HL-60 (cell line): ENCODE measurements around the gene ASTN2.

Source experiments
- DNase-seq, 2 experiments: peaks; one replicate each; pipeline ENCODE4 v3.0.0-alpha.2; 2010 to 2020; ENCODE audit warnings: low read depth in 1 of 2, low spot score in 1 of 2
- H3K27ac ChIP-seq: fragments of 250-450 bp; sonication (Bioruptor Pico); replicated peaks from 2 replicates; pipeline ENCODE4 v1.5.1; 2020; ENCODE audit warnings: mild to moderate bottlenecking, moderate library complexity
- H3K27me3 ChIP-seq: fragments of 250-450 bp; sonication (Bioruptor Pico); 2 replicates; pipeline ENCODE4 v1.5.1; 2021; ENCODE audit warnings: mild to moderate bottlenecking, moderate library complexity; ENCODE audit not compliant: insufficient read depth, poor library complexity, severe bottlenecking
- H3K4me3 ChIP-seq: replicated peaks from 2 replicates; pipeline ENCODE4 v1.5.1; 2011; ENCODE audit warnings: mild to moderate bottlenecking, control low read depth, low read length; ENCODE audit not compliant: insufficient read depth
- CTCF ChIP-seq: IDR thresholded peaks from one replicate; pipeline ENCODE4 v1.5.1; 2011; ENCODE audit warnings: low read length, control low read depth, inconsistent platforms; ENCODE audit not compliant: insufficient read depth
- GABPA ChIP-seq: IDR thresholded peaks from 2 replicates; pipeline ENCODE4 v1.6.1; 2012; ENCODE audit warnings: low read depth
- POLR2AphosphoS5 ChIP-seq: IDR thresholded peaks from 2 replicates; pipeline ENCODE4 v1.6.1; 2012; ENCODE audit warnings: low read depth
- REST ChIP-seq: IDR thresholded peaks from 2 replicates; pipeline ENCODE4 v1.6.1; 2012; ENCODE audit warnings: low read depth; ENCODE audit not compliant: insufficient replicate concordance
- SPI1 ChIP-seq: IDR thresholded peaks from 2 replicates; pipeline ENCODE4 v1.6.1; 2012; ENCODE audit warnings: low read depth, mild to moderate bottlenecking, borderline replicate concordance

Gene ASTN2

GRCh38 chr9:116515541-116515940, 899.3 kb downstream of the ASTN2 start:
- H3K27me3 ChIP-seq, result no peaks in the 10 kb centered on the region
- H3K27ac ChIP-seq, result no peak overlapping the region

GRCh38 chr9:116506685-116507084, 908.2 kb downstream of the ASTN2 start:
- TF ChIP-seq GABPA, result no peak
- no peak for TF ChIP-seq SPI1
- no peak for TF ChIP-seq POLR2AphosphoS5
- no peak for TF ChIP-seq CTCF
- TF ChIP-seq REST, result no peak
- Histone ChIP-seq H3K27ac (no peak overlapping the region), H3K27me3 (no peaks in the 10 kb centered on the region), H3K4me3 (no peak overlapping the region)
- no peak for DNase-seq

More at GRCh38 chr9:116515541-116515940, 899.3 kb downstream of the ASTN2 start:
- no peak for DNase-seq
- TF ChIP-seq POLR2AphosphoS5 (no peak), GABPA (no peak), CTCF (no peak), REST (no peak), SPI1 (no peak)
- no peak overlapping the region for H3K4me3 ChIP-seq

GRCh38 chr9:116504893-116505480, 909.9 kb downstream of the ASTN2 start:
- TF ChIP-seq CTCF (no peak), SPI1 (no peak), REST (no peak), GABPA (no peak), POLR2AphosphoS5 (no peak)
- H3K27ac ChIP-seq, result no peak overlapping the region
- no peak for DNase-seq
- no peak overlapping the region for H3K4me3 ChIP-seq
- no peaks in the 10 kb centered on the region for H3K27me3 ChIP-seq
